NCI-H82 (cell line): ENCODE data around the gene STEAP1B.
"Not testable (repeated sequence)": the region's sequence is repeated elsewhere in the genome, so short reads cannot be mapped to it uniquely, and the experiment has no call there.

Experiments used
- DNase-seq: peaks from one replicate; lab custom pipeline; 2025; lab: John Stamatoyannopoulos, UW

Gene STEAP1B

GRCh38 chr7:22499888-22500689, at the start of gene STEAP1B:
STEAP1B (minus strand) TSS chr7:22500188; CDS start chr7:22494855, 5,333 bp downstream.
- peak; percentile 91 for DNase-seq

GRCh38 chr7:22549051-22549450, 49.1 kb upstream of the STEAP1B start:
- DNase-seq: no peak

GRCh38 chr7:22548313-22548712, 48.3 kb upstream of the STEAP1B start:
- no peak for DNase-seq

GRCh38 chr7:22546769-22547168, 46.8 kb upstream of the STEAP1B start:
- DNase-seq: no peak

- no peak for DNase-seq
Measured at GRCh38 chr7:22545529-22545928, 45.5 kb upstream of the STEAP1B start.

- DNase-seq: no peak
Measured at GRCh38 chr7:22544245-22544644, 44.3 kb upstream of the STEAP1B start.

- DNase-seq: no peak
Measured at GRCh38 chr7:22543169-22543568, 43.2 kb upstream of the STEAP1B start.

- no peak for DNase-seq
Measured at GRCh38 chr7:22542669-22543068, 42.7 kb upstream of the STEAP1B start.

- no peak for DNase-seq
Measured at GRCh38 chr7:22542254-22542653, 42.3 kb upstream of the STEAP1B start.

- no peak for DNase-seq
Measured at GRCh38 chr7:22541789-22542188, 41.8 kb upstream of the STEAP1B start.

- not testable (repeated sequence) for DNase-seq
Measured at GRCh38 chr7:22528537-22528936, 28.5 kb upstream of the STEAP1B start.

GRCh38 chr7:22524353-22524947, 24.5 kb upstream of the STEAP1B start:
- DNase-seq: peak; percentile 50

GRCh38 chr7:22523478-22524352, 23.7 kb upstream of the STEAP1B start:
- peak; percentile 8 for DNase-seq

GRCh38 chr7:22519560-22519959, 19.6 kb upstream of the STEAP1B start:
- not testable (repeated sequence) for DNase-seq

GRCh38 chr7:22516950-22517349, 17.0 kb upstream of the STEAP1B start:
- not testable (repeated sequence) for DNase-seq

- DNase-seq: not testable (repeated sequence)
Measured at GRCh38 chr7:22514963-22515362, 15.0 kb upstream of the STEAP1B start.

GRCh38 chr7:22507320-22507719, 7.3 kb upstream of the STEAP1B start:
- DNase-seq: not testable (repeated sequence)

GRCh38 chr7:22506316-22507020, 6.5 kb upstream of the STEAP1B start:
- not testable (repeated sequence) for DNase-seq

- DNase-seq: peak; percentile 15
Measured at GRCh38 chr7:22504519-22504918, 4.5 kb upstream of the STEAP1B start.

GRCh38 chr7:22502104-22502503, 2.1 kb upstream of the STEAP1B start:
- DNase-seq: not testable (repeated sequence)

- DNase-seq: peak; percentile 66
Measured at GRCh38 chr7:22501336-22501735, 1.3 kb upstream of the STEAP1B start.

- DNase-seq: no peak
Measured at GRCh38 chr7:22499044-22499443, 944 bp downstream of the STEAP1B start.
